GM21576 (cell line): Measurements from ENCODE around the gene CAST.
"Not testable (repeated sequence)": the region's sequence is repeated elsewhere in the genome, so short reads cannot be mapped to it uniquely, and the experiment has no call there.

ENCODE experiments used
- ATAC-seq: cut with Tn5 transposase; IDR thresholded peaks from one replicate; pipeline ENCODE4 v1.9.1; 2021; ENCODE audit warnings: mild to moderate bottlenecking, moderate library complexity; ENCODE audit not compliant: unreplicated experiment

The CAST gene

DNA sequence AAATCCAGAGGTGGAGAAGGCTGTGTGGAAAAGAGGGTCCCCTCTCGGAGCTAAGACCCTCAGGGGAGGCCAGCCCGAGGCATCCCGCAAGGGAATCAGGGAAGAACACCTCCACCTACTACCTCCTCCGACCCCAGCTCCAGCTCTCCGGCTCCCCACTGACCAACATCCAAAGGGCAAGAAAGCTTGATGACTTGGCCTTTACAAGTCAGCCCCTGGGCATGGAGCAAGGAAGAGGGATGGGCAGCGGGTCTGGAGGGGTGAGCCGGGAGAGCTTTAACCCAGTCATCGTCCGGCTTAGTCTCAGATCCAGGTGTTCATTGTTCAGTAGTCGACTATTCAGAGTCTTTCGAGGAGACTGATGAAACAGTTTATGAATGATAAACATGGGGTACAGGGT lies 113.5 kb downstream of the CAST start:
- ATAC-seq, result no peak

DNA sequence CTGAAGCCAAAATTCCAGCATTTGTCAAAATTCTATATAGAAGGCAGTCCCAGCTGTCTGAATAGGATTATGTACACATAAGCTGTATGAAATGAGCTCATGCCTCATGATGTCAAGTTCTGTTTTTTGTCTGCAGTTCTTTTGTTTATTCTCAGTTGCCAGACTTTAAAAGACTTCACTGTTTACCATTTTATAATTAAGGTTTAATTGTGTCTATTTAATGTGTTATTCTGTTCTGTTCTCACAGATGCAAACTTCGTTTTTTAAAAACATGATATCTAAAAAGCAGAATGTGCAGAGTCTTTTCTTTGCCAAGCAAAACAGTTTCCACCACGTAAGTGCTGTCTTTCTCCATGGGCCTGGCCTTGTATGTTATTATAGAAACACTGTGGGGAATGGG lies 114.4 kb downstream of the CAST start:
- ATAC-seq, result no peak

- ATAC-seq, result no peak
Measured at GRCh38 chr5:96778409-96778808, 116.2 kb downstream of the CAST start.

DNA sequence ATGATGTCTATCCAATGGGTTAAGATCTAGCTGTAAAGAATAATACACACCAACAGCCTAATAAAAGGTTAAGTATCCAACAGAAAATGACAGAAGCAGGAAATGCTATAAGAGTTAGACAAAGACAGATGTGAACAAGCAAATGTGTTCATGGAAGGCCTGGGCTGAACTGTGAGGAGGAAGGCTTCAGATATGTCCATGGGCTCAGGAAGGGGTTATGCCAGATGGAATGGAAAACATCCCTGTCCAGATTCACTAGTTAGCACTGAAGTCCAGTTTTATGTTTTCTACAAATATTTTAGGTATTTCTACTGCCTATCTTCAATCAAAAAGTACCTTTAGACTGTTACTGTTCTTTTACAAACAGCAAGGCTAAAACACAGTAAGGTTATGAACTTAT lies 118.5 kb downstream of the CAST start:
- no peak for ATAC-seq

- no peak for ATAC-seq
Measured at GRCh38 chr5:96781031-96781971, 119.1 kb downstream of the CAST start.

DNA sequence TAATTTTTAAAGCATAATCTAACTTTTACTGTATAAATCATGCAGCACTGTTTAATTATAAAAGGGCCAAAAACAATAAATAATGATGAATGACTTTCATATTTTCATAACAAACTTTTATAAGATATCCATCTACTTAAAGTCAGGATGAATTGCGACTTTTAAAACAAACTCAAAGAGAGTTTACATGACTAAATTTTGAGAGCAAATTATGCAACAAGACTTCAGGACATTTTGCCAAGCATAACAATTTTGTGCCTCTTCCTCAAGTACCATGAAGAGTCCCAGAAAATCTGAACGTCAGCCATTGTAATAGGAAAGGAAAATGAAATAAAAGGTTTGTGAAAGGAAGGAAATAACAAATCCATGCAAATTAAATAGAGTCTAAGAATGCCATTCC lies 121.2 kb downstream of the CAST start:
- ATAC-seq, result no peak

- ATAC-seq, result no peak
Measured at GRCh38 chr5:96785326-96786109, 123.3 kb downstream of the CAST start.

DNA sequence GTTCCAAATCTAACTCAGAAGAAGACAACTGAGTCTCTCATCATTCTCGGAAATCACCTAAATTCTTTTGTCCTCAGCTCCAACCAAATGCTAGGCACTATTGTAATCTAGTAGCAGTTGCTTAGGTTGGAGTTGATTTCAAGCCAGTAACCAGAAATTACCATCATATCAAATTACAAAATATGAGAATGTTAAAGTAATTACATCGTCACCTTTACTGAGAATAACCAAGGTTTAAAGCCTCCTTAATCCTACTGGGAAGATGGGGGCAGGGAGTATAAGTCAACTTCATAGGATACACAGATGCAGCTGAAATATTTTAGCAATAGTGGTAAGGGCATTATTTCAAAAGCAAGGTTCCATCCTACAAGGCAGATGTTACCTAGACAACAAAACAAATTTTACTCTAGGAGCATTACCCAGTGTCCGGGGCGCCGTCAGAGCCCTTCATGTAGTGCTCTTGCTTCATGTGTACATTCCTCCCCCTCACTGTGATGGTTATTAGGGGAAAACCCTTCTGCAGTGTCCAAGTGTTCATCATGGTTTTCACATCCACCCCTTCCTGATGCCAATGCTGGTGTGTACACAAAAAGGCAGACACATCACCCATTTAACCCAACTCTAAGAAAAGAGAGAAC lies 126.1 kb downstream of the CAST start:
- no peak for ATAC-seq

- no peak for ATAC-seq
Measured at GRCh38 chr5:96789794-96790330, 127.7 kb downstream of the CAST start.

- ATAC-seq, result no peak
Measured at GRCh38 chr5:96790961-96791504, 128.9 kb downstream of the CAST start.

- no peak for ATAC-seq
Measured at GRCh38 chr5:96794757-96795156, 132.6 kb downstream of the CAST start.

- ATAC-seq, result no peak
Measured at GRCh38 chr5:96795626-96796025, 133.4 kb downstream of the CAST start.

GRCh38 chr5:96796434-96796833 lies 134.3 kb downstream of the CAST start:
- no peak for ATAC-seq

DNA sequence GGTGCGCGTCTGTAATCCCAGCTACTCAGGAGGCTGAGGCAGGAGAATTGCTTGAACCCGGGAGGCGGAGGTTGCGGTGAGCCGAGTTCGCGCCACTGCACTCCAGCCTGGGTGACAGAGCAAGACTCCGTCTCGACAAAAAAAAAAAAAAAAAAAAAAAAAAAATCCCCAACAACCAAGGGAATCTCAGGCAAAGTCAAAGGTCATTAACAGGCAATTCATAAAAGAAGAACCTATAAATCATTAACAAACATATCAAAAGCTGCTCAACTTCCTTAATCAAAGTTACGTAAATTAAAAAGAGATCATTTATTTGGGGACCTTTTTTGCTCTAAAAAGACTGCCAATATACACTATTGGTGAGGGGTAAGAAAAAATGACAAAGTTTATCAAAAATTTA lies 139.5 kb downstream of the CAST start:
- not testable (repeated sequence) for ATAC-seq

DNA sequence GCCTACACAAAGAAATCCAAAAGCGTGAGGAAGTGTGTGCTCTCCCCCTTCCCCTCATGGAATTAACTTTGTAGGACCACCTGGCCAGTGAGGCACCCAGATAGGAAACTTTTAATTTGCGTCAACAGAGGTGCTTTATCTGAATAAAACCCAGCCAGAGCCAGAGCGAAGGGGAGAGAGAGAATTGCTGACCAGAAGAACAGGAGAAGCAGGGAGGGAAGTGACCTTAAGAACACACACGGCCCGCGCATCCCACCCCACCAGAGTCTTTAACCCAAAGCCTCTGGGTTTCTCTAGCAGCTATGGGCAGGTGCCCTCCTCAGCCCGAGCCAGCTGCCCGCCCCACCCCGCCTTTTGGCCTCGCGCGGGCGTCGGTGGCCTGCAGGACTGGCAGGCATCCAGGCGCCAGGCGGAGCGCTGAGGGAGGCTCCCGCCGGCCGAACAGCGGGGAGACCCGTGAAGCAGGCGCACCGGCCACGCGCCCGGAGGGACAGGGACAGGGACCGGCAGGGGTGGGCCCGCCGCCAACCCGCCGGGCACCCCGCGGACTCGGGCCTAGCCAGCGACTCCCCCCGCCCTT lies 145.0 kb downstream of the CAST start:
- ATAC-seq, result peak; percentile 30

- no peak for ATAC-seq
Measured at GRCh38 chr5:96808541-96808828, 146.3 kb downstream of the CAST start.

- no peak for ATAC-seq
Measured at GRCh38 chr5:96808868-96809558, 146.8 kb downstream of the CAST start.

- ATAC-seq, result no peak
Measured at GRCh38 chr5:96809921-96810320, 147.7 kb downstream of the CAST start.

- no peak for ATAC-seq
Measured at GRCh38 chr5:96812851-96813250, 150.7 kb downstream of the CAST start.

- no peak for ATAC-seq
Measured at GRCh38 chr5:96814041-96814440, 151.9 kb downstream of the CAST start.
